GM12801 (cell line): ENCODE measurements around the gene TPRN.

Experiments
- TF ChIP-seq, protein P1 (sequence below): IDR thresholded peaks from one replicate; pipeline ENCODE4 v1.5.1; 2011; ENCODE audit warnings: control low read depth; ENCODE audit not compliant: insufficient read length; ENCODE audit errors: extremely low read depth

TPRN gene

GRCh38 chr9:137174722-137175293 is 25.7 kb downstream of the TPRN start:
- TF ChIP-seq, protein P1, sequence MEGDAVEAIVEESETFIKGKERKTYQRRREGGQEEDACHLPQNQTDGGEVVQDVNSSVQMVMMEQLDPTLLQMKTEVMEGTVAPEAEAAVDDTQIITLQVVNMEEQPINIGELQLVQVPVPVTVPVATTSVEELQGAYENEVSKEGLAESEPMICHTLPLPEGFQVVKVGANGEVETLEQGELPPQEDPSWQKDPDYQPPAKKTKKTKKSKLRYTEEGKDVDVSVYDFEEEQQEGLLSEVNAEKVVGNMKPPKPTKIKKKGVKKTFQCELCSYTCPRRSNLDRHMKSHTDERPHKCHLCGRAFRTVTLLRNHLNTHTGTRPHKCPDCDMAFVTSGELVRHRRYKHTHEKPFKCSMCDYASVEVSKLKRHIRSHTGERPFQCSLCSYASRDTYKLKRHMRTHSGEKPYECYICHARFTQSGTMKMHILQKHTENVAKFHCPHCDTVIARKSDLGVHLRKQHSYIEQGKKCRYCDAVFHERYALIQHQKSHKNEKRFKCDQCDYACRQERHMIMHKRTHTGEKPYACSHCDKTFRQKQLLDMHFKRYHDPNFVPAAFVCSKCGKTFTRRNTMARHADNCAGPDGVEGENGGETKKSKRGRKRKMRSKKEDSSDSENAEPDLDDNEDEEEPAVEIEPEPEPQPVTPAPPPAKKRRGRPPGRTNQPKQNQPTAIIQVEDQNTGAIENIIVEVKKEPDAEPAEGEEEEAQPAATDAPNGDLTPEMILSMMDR, result no peak

- TF ChIP-seq, protein P1, result no peak
Observed at GRCh38 chr9:137173796-137174664, 26.5 kb downstream of the TPRN start.

GRCh38 chr9:137172901-137173795 is 27.4 kb downstream of the TPRN start:
- TF ChIP-seq, protein P1, result no peak

DNA sequence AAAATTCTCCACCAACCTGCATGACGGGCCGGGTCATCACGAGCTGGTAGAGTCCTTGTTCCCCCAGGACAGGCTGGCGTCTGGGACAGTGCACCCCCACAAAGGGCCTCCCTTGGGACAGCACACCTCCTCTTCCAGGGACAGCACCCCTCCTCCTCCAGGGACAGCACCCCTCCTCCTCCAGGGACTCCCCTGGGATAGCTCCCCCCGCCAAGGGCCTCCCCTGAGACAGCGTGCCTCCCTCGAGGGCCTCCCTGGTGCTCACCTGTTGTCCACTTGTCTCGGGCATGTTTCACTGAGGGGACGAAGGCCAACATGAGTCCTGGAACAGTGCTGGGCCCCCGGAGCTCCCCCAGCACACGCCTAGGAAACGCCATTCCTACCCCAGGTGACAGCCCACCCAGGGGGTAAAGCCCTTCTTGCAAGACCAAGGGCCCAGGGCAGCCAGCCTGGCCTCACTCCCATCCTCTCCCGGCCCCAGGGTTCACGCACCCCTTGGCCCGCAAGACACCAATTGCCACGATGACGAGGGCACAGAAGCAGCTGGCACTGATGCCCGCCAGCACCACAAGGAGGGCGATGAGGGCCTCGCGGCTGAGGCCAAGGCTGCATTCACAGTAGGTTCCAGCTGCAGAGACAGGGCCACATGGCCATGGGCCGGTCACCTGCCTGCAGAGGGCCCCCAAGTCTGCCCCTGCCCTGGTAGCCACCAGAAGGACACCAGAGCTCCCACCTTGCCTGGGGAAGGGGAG is 29.2 kb downstream of the TPRN start:
- TF ChIP-seq, protein P1, result no peak

- TF ChIP-seq, protein P1, result no peak
Observed at GRCh38 chr9:137170486-137171148, 29.9 kb downstream of the TPRN start.

DNA sequence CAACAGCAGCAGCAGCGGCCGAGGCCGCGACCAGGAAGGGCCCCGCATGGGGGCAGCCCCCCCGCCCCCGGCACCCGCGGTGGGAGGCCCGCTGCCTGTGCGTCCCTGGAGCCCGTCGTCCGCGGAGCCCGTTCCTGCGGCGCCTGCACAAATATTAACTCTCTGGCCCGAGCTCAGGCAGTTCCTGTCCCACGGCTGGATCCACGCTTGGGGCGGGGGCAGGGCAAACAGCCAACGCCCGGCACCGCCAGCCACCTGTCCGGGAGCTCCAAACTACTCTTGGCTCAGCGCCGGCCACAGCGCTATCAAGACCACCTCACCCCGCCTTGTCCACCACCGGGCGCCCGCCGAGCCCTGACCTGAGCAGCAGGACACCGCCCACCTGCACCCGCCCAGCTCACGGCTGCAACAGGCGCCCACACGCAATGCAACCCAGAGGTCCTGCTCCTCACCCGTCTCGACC is 30.6 kb downstream of the TPRN start, which contains the start of gene LRRC26:
LRRC26 (minus strand) TSS at position 156 of the 463 bp plus-strand sequence; CDS start at position 48, 108 bp downstream.
- TF ChIP-seq, protein P1, result no peak
